Left lobe of liver (tissue), 2 donors: ENCODE results near the gene AGRN. TPM values are rescaled to one million over a fixed set of nuclear protein-coding genes. Genes with fewer than 3 reads are reported as not detected.
"Not testable (repeated sequence)": the region's sequence is repeated elsewhere in the genome, so short reads cannot be mapped to it uniquely, and the experiment has no call there.

Experiments
- ATAC-seq: fragments of 200-7000 bp; cut with Tn5 transposase; one replicate; pipeline ENCODE4 v1.9.1; 2020; ENCODE audit warnings: mild to moderate bottlenecking, moderate library complexity
- DNase-seq: peaks from one replicate; pipeline ENCODE4 v3.0.0-alpha.2; 2020; ENCODE audit warnings: low spot score
- total RNA-seq: library from RNA; stranded (reverse); gene quantifications from one replicate; pipeline ENCODE4 v1.2.1, GENCODE V29; 2021
- donor health status: DM: no; HTN: no; CAD: no; lungs with moderate emphysema.
- donor health status: DM: no; HTN: yes; CAD: no.

The AGRN gene
- total RNA-seq, 1 donor from 2014 or later: 39.3 TPM

DNA sequence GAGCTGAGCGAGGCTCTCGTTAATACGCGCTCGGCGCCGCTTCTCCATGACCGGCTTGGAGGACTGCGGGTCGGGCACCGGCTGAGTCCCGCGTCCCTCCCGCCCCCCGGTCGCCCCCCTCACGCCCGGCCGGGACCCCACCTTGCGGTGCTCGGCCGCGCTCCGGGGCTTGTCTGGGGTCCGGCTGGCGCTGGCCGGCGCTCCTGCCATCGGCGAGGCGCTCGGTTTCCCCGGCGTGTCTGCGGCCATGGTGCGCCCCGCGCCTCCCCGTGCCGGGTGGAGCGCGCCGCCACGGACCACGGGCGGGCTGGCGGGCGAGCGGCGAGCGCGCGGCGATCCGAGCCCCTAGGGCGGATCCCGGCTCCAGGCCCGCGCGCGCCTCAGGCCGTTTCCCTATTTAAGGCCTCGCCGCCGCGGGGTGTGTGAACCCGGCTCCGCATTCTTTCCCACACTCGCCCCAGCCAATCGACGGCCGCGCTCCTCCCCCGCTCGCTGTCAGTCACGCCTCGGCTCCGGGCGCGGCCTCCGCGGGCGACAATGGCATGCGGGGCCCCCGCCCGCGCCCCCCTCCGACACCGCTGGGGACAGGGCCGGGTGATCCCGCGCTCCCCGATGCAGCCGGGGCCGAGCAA is 20.1 kb upstream of the AGRN start, which contains the start of gene HES4:
HES4 (minus strand) TSS at position 373 of the 632 bp plus-strand sequence; CDS start at position 249, 124 bp downstream.
- ATAC-seq (peak; percentile 78), DNase-seq (peak; percentile 79)

DNA sequence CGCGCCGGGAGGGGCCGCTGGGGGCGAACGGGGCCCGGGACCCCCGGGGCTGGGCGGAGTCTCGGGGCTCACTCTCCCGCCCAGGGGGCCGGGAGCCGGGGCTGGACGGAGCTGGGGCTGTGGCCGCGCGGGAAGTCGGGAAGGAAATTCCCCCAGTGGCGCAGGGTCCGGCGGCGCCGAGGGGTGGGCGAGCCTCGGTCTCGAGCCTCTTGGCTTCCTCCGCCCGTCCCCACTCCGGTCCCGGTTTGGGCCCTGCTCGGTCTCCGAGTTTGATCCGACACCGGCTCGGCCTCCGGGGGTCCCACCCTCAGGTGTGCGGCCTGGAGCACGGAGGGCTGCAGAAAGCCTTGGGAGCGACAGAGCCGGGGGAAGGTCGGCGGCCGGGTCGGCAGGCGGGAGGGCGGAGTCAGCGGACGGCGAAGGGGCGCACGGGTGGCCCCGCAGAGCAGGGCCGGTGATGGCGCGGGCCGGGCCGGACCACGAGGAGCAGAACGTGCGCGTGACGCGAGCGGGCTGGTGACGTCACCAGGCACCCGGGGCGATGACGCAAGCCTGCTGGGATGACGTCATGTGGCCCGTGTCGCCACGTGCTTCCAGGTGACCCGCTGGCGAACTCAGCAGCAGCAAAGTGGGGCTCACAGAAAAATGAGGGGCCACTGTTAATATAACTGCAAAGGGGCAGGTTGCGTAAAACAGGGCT is 19.4 kb upstream of the AGRN start:
- DNase-seq: peak; percentile 71

DNA sequence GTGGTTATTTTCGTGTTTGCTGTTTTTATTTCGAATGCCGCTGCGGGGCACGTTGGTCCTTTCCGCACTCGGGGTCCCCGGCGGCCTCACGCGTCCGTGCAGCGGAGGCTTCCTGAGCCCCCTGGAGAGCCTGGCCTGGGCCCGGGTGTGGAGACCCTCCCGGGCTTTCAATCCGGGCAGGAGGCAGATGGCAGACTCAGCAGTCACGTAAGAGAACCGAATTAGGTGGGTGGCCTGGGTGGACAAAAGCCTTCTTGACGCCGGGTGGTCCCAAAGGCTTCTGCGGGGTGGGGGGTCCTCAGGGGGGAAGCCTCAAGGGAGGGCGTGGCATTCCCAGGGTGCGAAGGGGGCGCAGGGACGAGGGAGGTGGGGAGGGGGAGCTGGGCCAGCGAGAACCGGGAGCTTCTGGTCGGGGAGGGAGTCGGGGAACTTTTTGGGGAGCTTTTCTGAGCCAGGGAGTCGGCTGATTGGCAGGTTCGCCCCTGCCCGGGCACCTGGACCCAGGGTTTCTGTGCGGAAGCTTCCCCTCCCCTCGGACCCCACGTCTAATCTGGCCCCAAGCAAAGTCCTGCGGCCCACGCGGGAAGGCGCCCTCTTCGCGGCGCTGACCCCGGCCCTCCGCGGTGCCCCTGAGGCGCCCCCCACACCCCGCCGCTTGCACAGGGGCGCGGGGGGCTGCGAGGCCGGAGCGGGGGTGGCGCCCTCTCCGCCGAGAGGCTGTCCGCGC is 18.7 kb upstream of the AGRN start:
- ATAC-seq: no peak
- peak; percentile 46 for DNase-seq

More for the DNA sequence above, 19.4 kb upstream of the AGRN start:
- ATAC-seq: peak; percentile 21

DNA sequence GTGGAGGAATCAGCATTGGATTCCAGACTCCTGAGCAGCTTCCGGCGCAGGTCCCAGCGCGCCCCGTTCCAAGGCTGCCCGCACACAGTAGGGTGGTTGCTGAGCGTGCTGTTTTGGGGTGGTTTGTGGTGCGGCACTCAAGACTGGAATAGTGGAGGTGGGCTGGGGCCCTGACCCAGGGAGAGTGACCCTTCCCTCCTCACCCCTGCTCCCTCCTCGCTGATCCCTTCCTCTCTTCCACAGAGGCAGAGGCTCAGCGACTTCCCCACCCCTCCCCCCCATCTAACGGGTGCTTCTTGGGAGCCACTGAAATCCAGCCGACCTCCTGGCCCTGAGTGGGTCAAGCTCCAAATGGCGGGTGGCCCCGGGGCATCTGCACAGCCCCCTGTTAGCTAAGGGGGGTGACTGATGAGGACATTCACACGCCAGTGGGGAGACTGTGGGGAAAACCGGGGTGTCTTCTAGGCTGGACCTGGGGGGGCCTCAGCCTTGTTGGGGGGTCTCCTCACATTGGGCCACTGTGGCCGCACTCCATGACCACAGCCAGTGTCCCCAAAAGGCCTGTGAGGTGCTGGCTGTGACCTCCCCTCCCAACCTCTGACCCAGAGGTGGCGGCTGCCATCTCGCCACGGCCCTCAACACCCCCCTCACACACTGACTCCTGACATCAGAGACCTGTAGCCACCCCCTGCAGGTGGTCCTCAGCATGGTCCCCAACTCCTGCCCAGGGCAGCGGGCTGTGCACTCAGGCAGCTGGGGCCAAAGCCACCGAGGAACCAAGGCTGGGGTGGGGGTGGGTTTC is 16.1 kb upstream of the AGRN start:
- ATAC-seq (no peak), DNase-seq (no peak)

DNA sequence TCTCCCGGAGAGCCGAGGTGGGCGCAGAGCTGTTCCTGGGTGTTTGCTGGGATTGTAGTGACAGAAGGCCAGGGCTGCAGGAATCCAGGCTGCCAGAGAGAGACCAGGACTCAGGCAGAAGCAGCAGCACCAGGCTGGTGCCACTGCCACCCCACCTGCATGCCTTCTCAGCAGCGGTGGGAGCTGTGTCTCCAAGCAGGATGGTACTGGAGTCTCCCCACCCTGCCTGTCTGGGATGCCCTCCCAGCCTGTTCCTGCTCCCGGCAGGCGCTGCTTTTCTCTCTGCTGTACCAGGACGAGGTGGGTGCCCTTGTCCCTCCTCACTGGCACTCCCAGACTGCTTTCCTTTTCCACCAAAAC is 15.5 kb upstream of the AGRN start:
- DNase-seq: no peak
- no peak for ATAC-seq

DNA sequence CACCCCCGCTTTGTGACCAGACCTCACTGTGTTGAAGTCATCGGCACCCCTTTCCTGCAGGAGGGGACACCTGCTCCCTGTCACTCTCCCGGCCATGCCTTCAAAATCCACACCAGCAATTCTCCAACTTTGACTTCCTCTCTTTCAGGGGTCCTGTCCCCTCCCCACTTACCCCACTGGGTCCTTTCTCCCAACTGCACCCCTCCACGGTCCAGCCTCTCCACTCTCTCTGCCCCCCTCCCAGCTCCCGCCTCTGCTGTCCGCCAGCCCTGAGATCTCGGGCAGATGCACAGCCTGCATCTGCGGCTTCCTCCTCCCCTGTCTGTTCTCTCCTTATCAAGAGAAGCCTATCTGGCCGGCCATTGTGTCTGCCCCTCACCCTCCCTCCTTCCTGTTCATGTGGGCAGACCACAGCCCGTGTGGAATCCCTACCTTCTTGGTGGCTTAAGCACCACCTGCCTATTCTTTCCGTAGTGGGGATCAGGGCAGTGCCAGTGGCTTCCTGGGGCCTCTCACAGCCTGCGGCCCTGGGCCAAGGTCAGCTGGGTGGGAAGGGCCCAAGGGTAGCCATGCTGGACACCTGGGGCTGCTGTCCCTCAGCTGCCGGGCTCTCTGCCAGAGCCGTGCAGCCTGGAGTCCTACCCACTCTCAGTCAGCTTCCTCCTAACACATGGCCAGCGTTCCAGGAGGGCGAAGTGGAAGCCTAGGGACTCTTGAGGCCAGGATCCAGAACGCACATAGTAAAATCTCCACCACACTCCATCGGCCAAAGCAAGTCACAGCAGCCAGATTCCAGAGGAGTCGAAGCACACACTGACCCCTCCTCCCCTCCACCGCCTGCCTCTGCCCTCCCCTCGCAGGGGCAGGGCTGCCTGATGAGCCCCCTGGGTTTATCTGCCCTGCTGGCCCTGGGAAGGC is 14.9 kb upstream of the AGRN start:
- DNase-seq (peak; percentile 79), ATAC-seq (peak; percentile 63)

DNA sequence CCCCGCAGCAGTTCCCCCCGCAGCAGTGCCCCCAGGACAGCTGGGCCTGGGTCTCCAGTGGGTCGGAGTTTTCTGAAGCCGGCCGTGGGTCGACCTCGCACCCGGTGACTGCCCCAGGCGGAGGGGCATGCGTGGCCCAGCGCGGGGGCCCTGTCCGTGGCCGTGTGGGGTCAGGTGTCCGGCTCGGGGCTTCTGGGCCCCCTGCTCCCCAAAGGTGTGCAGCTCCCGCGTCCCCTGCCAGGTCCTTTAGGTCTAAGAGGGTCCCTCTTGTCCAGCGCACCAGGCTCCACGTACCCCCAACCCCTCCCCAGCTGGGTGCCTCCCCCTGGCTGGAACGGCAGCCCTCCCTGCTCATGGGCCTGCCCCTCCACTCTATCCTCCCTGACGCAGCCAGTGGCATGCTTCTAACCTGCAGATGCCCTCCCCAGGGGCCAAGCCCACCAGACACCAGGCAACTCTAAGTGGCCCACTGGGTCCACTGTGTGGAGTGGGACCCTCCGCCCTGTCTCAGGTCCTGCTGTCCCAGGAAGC is 14.1 kb upstream of the AGRN start:
- peak; percentile 0 for ATAC-seq

DNA sequence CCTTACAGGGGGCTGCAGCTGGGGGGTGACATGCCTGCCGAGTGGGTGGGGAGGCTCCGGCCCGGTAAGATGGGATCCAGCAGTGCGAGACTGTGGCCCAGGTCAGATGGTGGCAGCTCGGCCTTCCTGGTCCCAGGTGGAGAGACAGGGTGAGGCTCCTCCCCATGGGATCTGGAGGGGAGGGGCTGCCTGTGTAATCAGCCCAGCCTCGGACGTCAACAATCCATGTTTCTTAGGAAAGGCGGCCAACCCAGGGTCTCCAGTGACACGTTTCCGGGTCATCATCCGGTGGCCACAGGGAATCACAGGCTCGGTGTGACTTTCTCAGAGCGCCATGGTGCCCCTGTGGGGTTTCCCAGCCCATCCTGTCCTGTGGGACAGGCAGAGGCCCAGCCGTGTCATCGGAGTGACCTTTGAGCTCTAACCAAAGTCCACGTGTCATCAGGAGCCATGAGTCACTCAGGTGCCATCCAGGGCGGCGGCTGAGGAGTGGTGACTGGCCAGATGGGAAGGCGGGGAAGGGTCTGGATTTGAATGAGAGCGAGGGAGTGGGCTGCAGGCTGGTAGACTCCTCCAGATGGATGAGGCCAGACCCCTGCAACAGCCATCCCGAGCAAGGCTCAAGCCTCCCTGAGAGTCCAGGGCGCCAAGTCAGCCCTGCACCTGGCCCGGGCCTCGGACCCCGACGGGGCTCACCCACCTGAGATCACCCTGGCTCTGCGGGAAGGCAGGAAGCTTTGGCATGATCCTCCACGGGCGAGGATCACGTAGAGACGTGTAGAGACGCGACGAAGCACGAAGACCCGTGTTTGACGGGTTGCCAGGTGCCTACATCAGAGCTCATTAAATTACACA is 13.4 kb upstream of the AGRN start:
- DNase-seq (peak; percentile 93), ATAC-seq (peak; percentile 83)

More for the DNA sequence above, 14.1 kb upstream of the AGRN start:
- peak; percentile 46 for DNase-seq

DNA sequence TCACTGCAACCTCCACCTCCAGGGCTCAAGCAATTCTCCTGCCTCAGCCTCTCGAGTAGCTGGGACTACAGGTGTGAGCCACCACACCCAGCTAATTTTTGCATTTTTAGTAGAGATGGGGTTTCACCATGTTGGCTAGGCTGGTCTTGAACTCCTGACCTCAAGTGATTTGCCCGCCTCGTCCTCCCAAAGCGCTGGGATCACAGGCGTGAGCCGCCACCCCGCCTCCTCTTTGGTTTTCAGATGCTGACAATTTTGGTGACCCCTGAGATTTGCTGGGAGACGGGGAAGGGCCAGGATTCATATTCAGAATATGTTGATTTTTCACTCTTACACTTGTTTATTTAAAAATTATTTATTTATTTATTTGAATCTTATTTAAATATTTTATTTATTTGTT is 9.8 kb upstream of the AGRN start:
- not testable (repeated sequence) for ATAC-seq, DNase-seq

DNA sequence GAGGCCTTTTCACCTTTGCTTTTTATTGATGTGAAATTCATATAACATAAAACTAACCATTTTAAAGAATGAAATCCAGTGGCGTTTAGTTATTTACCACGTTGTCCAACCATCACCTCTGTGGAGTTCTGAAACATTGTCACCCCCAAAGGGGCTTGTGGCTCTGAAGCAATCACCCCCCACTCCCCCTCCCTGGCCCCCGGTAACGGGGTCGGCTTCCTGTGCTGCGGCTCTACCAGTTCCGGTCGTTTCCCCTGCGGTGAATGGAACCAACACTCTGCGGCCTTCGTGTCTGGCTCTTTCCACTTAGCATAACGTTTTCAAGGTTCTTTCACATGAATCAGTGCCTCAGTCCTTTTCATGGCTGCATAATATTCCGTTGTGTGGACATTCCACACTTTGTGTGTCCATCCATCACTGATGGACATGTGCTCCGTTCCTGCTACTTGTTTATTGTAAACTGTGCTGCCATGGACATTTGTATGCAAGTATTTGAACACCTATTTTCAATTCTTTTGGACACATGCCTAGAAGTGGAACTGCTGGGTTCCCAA is 8.4 kb upstream of the AGRN start:
- ATAC-seq: no peak
- no peak for DNase-seq

DNA sequence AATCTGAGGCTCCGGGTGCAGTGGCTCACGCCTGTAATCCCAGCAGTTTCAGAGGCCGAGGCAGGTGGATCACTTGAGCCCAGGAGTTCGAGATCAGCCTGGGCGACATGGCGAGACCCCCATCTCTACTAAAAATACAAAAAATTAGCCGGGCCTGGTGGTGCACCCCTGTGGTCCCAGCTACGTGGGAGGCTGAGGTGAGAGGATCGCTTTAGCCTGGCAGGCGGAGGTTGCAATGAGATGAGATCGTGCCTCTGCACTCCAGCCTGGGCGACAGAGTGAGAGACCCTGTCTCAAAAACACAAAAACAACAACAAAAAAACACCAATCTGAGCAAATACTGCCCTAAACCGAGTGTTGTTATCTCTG is 7.2 kb upstream of the AGRN start:
- ATAC-seq: peak; percentile 9
- DNase-seq: not testable (repeated sequence)

DNA sequence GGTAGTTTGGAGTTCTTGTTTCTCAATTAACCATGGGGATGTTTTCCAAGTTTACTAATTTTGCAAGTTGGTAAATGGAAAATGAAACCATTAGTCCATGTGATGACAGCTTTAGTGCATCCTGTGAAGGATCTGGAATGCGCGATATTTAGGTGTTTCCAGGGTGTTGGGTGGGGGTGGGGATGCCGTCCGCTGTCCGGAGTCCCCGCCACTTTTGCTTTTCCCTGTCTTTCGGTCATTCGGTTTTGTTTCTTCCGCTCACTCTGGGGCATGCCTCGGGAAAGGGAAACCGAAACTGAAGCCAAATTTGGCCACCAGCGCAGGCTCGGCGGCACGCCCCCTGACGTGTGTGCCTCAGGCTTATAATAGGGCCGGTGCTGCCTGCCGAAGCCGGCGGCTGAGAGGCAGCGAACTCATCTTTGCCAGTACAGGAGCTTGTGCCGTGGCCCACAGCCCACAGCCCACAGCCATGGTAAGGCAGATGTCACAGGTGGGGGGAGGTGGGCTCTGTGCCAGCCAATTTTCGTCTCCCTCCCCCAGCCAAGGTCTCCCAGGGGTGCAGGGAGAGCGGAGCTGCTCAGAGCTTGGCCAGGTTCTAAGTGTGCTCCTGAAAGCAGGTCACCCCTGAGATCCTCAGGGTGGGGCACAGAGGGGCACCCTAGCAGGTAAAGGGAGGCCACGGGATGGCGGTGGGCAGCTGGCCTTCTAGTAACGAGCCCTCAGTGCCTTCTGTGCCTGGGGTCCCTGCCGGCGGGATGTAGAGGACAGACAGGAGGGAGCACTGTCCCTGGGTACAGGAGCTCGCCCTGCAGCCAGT is 6.6 kb upstream of the AGRN start, which contains the start of gene ISG15:
ISG15 (plus strand) TSS at position 393 of the 817 bp plus-strand sequence; CDS start at position 470, 77 bp downstream.
- DNase-seq: peak; percentile 93
- peak; percentile 96 for ATAC-seq

DNA sequence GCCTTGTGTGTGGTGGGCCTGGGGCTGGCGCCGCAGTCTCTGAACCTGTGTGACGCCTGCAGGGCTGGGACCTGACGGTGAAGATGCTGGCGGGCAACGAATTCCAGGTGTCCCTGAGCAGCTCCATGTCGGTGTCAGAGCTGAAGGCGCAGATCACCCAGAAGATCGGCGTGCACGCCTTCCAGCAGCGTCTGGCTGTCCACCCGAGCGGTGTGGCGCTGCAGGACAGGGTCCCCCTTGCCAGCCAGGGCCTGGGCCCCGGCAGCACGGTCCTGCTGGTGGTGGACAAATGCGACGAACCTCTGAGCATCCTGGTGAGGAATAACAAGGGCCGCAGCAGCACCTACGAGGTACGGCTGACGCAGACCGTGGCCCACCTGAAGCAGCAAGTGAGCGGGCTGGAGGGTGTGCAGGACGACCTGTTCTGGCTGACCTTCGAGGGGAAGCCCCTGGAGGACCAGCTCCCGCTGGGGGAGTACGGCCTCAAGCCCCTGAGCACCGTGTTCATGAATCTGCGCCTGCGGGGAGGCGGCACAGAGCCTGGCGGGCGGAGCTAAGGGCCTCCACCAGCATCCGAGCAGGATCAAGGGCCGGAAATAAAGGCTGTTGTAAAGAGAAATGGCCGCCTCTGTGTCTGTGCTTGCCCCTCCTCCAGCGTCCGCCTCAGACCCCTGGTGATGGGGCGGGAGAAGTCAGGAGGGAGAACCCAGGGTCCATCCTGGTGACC is 5.8 kb upstream of the AGRN start:
- ATAC-seq (peak; percentile 1), DNase-seq (no peak)

DNA sequence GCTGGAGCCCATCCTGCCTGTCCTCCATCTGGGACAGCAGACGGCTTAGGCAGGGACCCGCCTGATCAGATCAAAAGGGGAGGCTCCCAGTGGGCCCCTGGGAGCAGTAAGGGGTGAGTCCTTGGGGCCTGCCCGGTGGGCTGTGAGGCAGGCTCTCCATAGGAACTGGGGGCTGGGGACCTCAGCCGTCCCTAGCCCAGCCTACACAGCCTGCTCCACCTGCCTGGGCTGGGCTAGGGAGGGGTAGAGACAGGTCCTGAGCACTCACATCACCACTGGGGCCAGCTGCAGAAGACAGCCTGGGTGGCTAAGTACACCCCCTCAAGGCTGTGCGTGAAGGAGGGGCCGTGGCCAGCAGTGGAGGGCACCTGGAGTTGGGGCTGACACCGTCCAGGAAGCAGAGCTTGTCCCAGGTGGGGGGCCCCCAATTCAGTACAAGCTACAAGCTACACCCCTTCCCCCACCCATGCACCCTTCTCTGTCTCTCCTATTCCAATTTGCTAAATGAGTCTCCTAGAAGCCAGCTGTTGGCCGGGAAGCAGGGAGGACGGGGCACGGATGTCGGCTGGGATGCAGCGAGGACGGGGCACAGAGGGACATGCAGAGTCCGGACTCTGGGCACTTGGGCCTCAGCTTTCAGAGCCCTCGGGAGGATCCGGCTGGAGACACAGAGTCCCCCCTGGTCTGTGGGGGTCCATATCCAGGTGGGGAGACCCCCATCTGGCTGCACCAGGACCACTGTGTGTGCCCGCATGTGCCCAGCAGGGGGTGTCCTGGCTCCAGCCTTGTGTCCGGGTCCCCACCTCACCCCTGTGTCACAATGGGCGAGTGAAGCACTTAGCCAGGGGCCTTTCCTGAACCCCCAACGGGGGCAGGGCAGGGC is 4.9 kb upstream of the AGRN start:
- DNase-seq (no peak), ATAC-seq (no peak)

DNA sequence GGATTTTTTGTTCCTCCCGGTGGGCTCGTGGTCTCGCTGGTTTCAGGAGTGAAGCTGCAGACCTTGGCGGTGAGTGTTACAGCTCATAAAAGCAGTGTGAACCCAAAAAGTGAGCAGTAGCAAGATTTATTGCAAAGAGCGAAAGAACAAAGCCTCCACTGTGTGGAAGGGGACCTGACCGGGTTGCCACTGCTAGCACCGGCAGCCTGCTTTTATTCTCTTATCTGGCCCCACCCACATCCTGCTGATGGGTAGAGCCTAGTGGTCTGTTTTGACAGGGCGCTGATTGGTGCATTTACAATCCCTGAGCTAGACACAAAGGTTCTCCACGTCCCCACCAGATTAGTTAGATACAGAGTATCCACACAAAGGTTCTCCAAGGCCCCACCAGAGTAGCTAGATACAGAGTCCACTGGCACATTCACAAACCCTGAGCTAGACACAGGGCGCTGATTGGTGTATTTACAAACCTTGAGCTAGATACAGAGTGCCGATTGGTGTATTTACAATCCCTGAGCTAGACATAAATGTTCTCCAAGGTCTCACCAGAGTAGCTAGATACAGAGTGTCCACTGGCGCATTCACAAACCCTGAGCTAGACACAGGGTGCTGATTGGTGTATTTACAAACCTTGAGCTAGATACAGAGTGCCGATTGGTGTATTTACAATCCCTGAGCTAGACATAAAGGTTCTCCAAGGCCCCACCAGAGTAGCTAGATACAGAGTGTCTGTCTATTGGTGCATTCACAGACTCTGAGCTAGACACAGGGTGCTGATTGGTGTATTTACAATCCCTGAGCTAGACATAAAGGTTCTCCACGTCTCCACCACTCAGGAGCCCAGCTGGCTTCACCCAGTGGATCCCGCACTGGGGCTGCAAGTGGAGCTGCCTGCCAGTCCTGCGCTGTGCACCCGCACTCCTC is 2.3 kb upstream of the AGRN start:
- not testable (repeated sequence) for DNase-seq, ATAC-seq
